ENCODE data around the gene MBNL2.
A peak's percentile ranks its signal among the peaks of the same experiment; 100 is the strongest.
"Not testable (repeated sequence)": the region's sequence is repeated elsewhere in the genome, so short reads cannot be mapped to it uniquely, and the experiment has no call there.

MBNL2 gene

DNA sequence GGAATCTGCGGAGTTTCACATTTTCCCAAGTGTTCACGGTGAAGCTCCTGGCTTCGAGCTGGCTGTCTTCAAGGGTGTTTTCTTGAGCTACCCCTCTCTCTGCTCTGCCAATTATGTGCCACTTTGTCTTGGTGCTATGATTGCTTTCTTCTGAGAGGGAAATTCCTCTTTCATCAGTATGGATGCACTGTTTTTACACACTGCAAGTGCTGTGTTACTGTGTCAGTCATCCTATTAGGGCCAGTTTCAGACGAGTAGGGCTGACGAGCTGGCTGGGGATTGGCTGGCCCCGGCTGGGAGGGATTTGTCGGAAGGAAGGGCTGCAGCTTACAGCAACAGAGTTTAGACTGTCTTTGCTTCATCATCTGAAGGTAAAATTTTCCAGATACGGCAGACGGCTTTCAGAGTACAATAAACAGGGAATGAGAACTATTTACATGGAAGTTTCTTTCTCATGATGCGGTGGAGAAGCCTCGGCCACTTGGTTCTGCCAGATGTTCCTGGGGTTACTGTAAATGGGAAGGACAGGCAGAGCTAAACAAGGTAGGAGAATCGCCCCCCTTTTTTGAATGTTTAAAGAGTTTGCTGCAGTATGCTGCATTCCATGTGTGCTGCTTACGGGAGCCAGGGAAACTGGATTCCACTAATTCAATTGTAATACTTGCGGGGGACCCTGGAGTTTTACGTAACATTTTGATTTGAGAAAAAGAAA is at the start of gene MBNL2:
MBNL2 (plus strand) TSS at position 345 of the 712 bp plus-strand sequence. CDS start 53,903 bp downstream, outside the sequence.
- peak; percentile 36 for DNase-seq

- DNase-seq: no peak
These were observed 47.5 kb upstream of the MBNL2 start for GRCh38 chr13:97174638-97175037.

DNA sequence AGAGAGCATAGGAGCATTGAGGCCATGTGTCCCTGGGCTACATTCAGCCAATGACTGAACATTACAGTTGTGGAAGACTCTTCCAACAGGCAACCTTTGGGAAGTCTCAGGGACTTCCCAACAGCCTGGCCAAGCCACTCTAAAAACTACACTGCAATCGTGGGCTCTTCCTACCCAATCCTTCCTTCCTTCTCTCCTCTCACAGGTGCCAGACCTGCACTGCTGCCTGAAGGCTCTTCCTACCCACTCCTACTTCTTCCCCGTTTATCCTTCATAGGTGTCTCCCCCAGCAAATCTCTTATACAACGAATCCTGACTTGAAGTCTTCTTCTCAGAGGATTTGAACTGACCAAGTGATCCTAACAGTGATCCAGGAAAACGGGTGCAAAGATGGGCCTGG is 47.1 kb upstream of the MBNL2 start:
- no peak for DNase-seq

GRCh38 chr13:97179501-97179900 is 42.6 kb upstream of the MBNL2 start:
- DNase-seq: no peak

- no peak for DNase-seq
These were observed 39.8 kb upstream of the MBNL2 start for GRCh38 chr13:97182111-97182890.

DNA sequence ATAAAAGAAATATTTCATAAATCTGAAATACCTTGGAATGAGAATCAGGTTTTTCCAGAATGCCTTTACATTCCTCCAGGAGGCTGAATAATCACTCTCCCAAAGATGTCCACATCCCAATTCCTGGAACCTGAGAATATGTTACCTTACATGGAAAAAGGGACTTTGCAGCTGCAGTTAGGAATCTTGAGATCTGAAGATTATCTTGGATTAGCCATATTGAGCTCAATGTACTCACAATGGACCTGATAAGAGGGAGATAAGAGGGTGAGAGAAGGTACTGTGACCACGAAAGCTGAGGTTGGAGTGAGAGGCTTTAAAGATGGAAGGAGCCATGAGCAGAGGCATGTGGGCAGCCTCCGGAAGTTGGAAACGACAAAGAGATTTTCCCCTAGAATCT is 36.8 kb upstream of the MBNL2 start:
- DNase-seq: no peak

- no peak for DNase-seq
These were observed 36.4 kb upstream of the MBNL2 start for GRCh38 chr13:97185751-97186150.

GRCh38 chr13:97188207-97188606 is 33.9 kb upstream of the MBNL2 start:
- DNase-seq: no peak

GRCh38 chr13:97189928-97190327 is 32.2 kb upstream of the MBNL2 start:
- no peak for DNase-seq

DNA sequence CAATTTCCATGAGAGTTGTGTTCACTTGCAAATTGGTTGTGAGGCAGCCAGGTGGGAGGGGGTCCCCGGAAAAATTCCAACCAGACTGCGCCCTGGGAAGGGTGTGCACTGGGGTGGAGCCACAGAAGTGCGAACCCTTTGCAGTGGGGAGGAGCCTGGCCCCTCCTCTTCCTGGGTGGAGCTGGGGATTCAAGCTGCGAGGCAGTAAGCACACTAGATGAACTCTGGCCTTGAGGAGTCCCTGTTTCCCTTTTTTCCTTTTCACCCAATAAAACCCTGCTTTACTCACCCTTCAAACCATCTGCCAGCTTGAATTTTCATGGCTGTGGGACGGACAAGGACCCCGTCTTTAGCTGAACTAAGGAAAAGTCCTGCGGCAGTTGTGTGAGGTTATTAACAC is 31.0 kb upstream of the MBNL2 start:
- DNase-seq: no peak

DNA sequence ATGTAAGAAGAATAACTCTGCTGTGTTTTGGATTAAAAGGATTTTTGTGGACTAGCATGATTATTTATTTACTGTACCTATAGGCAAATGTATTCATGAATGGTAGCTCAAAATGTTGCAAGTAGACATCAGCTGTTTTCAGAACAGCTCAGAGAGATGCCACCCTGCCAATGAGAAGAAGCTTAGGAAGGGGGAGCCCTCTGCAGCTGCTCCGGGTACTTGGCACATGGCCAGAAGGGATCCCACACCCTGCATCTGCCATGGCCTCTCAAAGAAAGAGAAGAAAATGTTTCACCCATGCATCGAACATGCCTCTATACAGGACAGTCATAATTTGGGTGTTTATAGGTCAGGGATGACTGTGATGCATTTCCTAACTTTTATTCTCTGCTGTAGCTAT is 30.5 kb upstream of the MBNL2 start:
- no peak for DNase-seq

DNA sequence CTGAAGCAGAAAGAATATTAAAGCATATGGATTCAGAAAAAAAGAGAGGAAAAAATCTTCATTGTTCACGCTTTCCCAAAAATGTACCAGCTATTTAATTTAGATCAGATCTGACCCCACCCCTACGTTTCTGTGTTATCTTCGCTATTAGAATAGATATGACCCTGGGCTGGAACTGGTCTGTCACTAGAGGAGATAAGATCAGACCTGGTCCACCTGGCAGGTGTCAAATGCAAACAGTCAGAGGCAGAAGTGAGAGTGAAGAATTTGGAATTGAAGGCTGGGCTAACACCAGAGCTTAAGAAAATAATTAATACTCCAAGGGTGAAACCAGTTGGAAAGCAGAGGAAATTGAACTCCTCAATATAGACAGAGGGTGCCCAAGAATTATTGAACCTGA is 30.0 kb upstream of the MBNL2 start:
- no peak for DNase-seq

DNA sequence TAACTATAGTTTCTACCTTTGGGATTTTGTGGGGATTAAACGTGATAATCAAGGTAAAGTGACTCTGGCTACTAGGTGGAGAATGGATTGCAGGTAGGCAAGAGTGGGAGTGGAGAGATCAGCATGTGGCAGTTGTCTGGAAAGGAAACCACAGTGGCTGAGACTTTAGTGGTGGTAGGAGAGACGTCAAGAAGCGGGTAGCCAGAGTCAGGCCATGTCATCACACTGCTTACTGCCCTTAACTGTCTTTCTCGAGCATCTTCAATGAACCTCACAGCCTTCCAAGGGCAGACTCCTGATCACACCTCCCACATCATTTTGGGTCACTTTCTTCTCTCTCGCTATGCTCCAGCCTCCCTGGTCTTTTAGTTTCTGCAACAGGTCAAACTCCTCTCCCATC is 28.6 kb upstream of the MBNL2 start:
- DNase-seq: no peak

- DNase-seq: no peak
These were observed 27.7 kb upstream of the MBNL2 start for GRCh38 chr13:97194479-97194878.

DNA sequence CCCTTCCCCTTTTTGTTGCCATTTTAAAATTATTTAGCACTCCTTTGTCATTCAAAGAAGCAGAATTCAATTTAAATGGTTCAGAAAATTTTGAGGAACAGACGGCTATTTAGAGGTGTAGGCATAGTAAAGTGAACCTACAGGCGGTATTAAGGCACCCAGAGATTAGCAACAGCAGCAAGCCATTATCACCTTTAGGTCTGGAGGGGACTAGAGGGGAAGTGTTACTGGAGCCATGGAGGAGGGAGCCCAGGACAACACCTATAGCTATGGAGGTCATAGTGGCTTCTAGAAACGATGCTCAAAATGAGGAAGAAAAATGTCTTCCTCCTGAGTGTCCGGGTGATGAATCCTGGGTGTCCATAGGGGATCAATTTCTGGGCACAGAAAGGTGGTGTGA is 25.8 kb upstream of the MBNL2 start:
- no peak for DNase-seq

DNA sequence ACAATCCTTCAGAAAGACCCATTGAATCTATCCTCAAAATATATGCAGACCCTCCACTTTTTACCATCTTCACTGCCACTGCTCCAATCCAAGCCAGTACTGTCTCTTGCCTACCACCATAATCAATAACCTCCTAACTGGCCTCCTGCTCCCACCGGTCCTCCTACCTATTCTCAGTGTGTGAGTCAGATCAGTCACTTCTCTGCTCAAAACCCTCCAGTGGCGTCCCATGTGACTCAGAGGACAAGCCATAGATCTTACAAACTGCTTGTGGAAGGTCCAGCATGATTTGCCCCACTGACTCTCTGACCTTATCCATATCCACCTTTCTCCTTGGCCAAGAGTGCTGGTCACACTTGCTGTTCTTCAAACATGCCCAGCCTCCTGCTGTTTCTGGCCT is 23.4 kb upstream of the MBNL2 start:
- no peak for DNase-seq

GRCh38 chr13:97199451-97199850 is 22.7 kb upstream of the MBNL2 start:
- no peak for DNase-seq

GRCh38 chr13:97200081-97200942 is 21.8 kb upstream of the MBNL2 start:
- DNase-seq: no peak

GRCh38 chr13:97202761-97203160 is 19.4 kb upstream of the MBNL2 start:
- no peak for DNase-seq

GRCh38 chr13:97205465-97205864 is 16.7 kb upstream of the MBNL2 start:
- no peak for DNase-seq

DNA sequence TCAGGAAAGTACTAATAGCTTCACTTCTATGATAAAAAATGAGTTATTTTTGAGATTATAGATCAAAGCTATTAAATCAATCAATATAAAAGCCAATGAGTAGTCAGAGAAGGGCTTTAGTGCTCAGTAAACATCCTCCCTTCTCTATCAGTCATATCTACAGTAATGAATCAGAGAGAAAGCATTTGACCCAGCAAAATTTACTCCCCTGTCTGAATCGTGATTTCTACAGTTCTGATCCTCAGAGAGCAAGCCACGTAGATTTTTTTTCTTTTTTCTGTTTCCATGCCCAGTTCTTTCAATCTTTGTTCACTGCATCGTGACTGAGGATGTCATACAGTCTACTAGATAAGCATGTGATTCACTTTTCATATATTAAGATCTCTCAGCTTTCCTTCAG is 16.2 kb upstream of the MBNL2 start:
- no peak for DNase-seq

GRCh38 chr13:97207252-97207651 is 14.9 kb upstream of the MBNL2 start:
- DNase-seq: not testable (repeated sequence)

- no peak for DNase-seq
These were observed 10.8 kb upstream of the MBNL2 start for GRCh38 chr13:97211300-97211699.

DNA sequence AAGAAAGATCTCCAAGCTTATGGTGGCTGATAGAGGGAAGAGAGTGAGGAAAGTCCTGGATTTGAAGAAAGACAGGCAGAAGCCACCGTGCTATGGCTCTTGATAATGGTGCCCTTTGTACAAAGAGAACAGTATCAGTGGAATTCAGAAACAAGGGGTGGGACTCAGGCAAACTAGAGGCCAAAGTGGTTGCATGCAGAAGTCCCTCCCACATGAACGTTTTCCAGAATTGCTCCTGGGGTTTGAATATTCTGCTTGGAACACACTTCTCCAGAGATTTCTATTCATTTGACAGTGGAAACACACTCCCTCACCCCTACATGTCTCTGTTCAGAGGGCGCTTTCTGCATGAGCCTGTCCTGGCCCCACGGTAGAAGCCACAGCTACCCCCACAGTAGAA is 10.1 kb upstream of the MBNL2 start:
- no peak for DNase-seq
